GM12878 (cell line): Measurements from ENCODE around the gene MESD. TPM values are rescaled to one million over a fixed set of nuclear protein-coding genes. Genes with fewer than 3 reads are reported as not detected.

Source experiments
- ATAC-seq: fragments of 200-7000 bp; cut with Tn5 transposase; 3 replicates; pipeline ENCODE4 v1.9.1; 2020; ENCODE audit warnings: mild to moderate bottlenecking, moderate library complexity
- BruUV-seq: library from RNA; stranded (reverse); fragments of 400-500 nt; replicated peaks from 2 replicates; lab custom pipeline; 2021; lab: Mats Ljungman, UMichigan
- CTCF ChIA-PET: fragments of 300-600 bp; sonication (Branson Sonifier 250); formaldehyde crosslinking; extraction: SDS; loops from one replicate; lab custom pipeline; 2021; ENCODE audit warnings: inconsistent platforms; lab: Yijun Ruan, JAX
- POLR2A ChIA-PET: fragments of 350-600 bp; formaldehyde crosslinking; extraction: SDS; loops from one replicate; lab custom pipeline; 2021; ENCODE audit warnings: inconsistent platforms; lab: Charles Lee
- RAD21 ChIA-PET: fragments of 300-600 bp; sonication (Branson Sonifier 250); formaldehyde crosslinking; loops from one replicate; lab custom pipeline; 2023; ENCODE audit warnings: antibody characterized with exemption; ENCODE audit not compliant: unreplicated experiment; lab: Charles Lee
- SMC1A ChIA-PET: fragments of 300-600 bp; sonication (Branson Sonifier 250); formaldehyde crosslinking; loops from one replicate; lab custom pipeline; 2023; ENCODE audit not compliant: unreplicated experiment, uncharacterized antibody; lab: Charles Lee
- DNase-seq: peaks from one replicate; pipeline ENCODE4 v3.0.0-alpha.2; 2011; ENCODE audit warnings: low read depth, low spot score
- FAIRE-seq: peaks from 3 replicates; lab custom pipeline; 2011; peaks lifted over from hg19 to GRCh38; lab: Jason Lieb, UNC
- H2AFZ ChIP-seq: 2 replicates; pipeline ENCODE4 v1.6.0; 2011; ENCODE audit warnings: low read depth, low read length, control low read depth; ENCODE audit not compliant: control insufficient read depth
- H3K27ac ChIP-seq: 2 replicates; pipeline ENCODE4 v1.5.1; 2011; ENCODE audit warnings: control low read depth; ENCODE audit not compliant: control insufficient read depth, insufficient read depth
- H3K27me3 ChIP-seq, 2 experiments: replicated peaks in 1 of 2; 2 replicates each; pipeline versions ENCODE4 v1.6.0 to v1.6.1; 2011; ENCODE audit warnings: low read length in 1 of 2; ENCODE audit not compliant: control insufficient read depth in 2 of 2, insufficient read depth in 2 of 2
- H3K36me3 ChIP-seq, 2 experiments: 2 replicates each; pipeline ENCODE4 v1.5.1; 2011; ENCODE audit warnings: low read length in 1 of 2; ENCODE audit not compliant: control insufficient read depth in 2 of 2, insufficient read depth in 2 of 2
- H3K4me1 ChIP-seq: 2 replicates; pipeline ENCODE4 v1.6.1; 2011; ENCODE audit warnings: mild to moderate bottlenecking, low read length, moderate library complexity, mixed read lengths; ENCODE audit not compliant: control insufficient read depth, insufficient read depth
- H3K4me2 ChIP-seq: 2 replicates; pipeline ENCODE4 v1.6.0; 2011; ENCODE audit warnings: control low read depth; ENCODE audit not compliant: control insufficient read depth, insufficient read depth
- H3K4me3 ChIP-seq: fragments of 200-600 bp; sonication (generic); 2 replicates; pipeline ENCODE4 v1.5.1; 2016
- H3K79me2 ChIP-seq: 2 replicates; pipeline ENCODE4 v1.6.0; 2011; ENCODE audit warnings: low read length; ENCODE audit not compliant: control insufficient read depth, insufficient read depth
- H3K9ac ChIP-seq: 2 replicates; pipeline ENCODE4 v1.8.0; 2011; ENCODE audit warnings: low read length, control low read depth, mixed read lengths; ENCODE audit not compliant: control insufficient read depth, insufficient read depth
- H3K9me3 ChIP-seq: replicated peaks from 3 replicates; pipeline ENCODE4 v1.5.1; 2011; ENCODE audit warnings: mild to moderate bottlenecking, low read length; ENCODE audit not compliant: control insufficient read depth, insufficient read depth
- H4K20me1 ChIP-seq: 2 replicates; pipeline ENCODE4 v1.6.0; 2011; ENCODE audit not compliant: control insufficient read depth, insufficient read depth
- CREM ChIP-seq: IDR thresholded peaks from 2 replicates; pipeline ENCODE4 v1.6.1; 2014; ENCODE audit warnings: antibody characterized with exemption, low read depth
- KLF5 ChIP-seq: fragments of 450-650 bp; IDR thresholded peaks from 2 replicates; pipeline ENCODE4 v1.6.1; 2014; ENCODE audit warnings: mild to moderate bottlenecking; ENCODE audit not compliant: partially characterized antibody
- POLR2AphosphoS5 ChIP-seq: IDR thresholded peaks from 2 replicates; pipeline ENCODE4 v1.6.1; 2011; ENCODE audit warnings: mild to moderate bottlenecking, low read length, inconsistent platforms
- RELA ChIP-seq: fragments of 450-650 bp; IDR thresholded peaks from 2 replicates; pipeline ENCODE4 v1.8.0; 2014; ENCODE audit warnings: borderline replicate concordance; ENCODE audit not compliant: partially characterized antibody
- SUZ12 ChIP-seq: fragments of 200-600 bp; sonication (generic); IDR thresholded peaks from one replicate; pipeline ENCODE4 v1.6.1; 2018; ENCODE audit warnings: antibody characterized with exemption, mild to moderate bottlenecking; ENCODE audit not compliant: unreplicated experiment
- ZNF274 ChIP-seq: IDR thresholded peaks from one replicate; pipeline ENCODE4 v1.8.0; 2011; ENCODE audit not compliant: insufficient read length, insufficient read depth
- WGBS: methylation state at CpG from one replicate; pipeline ENCODE4 v1.1.6; 2016; ENCODE audit warnings: low lambda C conversion rate; ENCODE audit not compliant: insufficient replicate concordance, insufficient coverage; ENCODE audit errors: missing lambda C conversion rate; 5-methylcytosine and 5-hydroxymethylcytosine counted together
- in situ Hi-C: fragments of 300-500 bp; cut with MboI; formaldehyde crosslinking; loops from 9 replicates; pipeline ENCODE4 v1.14.3; 2018; ENCODE audit warnings: mixed read lengths
- intact Hi-C: fragments of 100-400 bp; cut with micrococcal nuclease; formaldehyde crosslinking; loops from one replicate; pipeline ENCODE4 v1.14.2; 2022; ENCODE audit not compliant: unreplicated experiment
- polyA plus RNA-seq, 11 experiments: library from polyadenylated mRNA; depleted of rRNA in 4 of 11; unstranded in 6 of 11; stranded (reverse) in 5 of 11; fragments of >200 nt; fragmentation: Nextera tagmentation in 4 of 11; fragmentation: Illumina TruSeq in 1 of 11; extraction: Ambion mirVana in 4 of 11; extraction: Trizol in 1 of 11; gene quantifications; 1 replicate in 1 of 11; 2 replicates in 10 of 11; pipeline versions ENCODE4 v1.2.1 to v1.2.3, GENCODE V29; 2011 to 2016; ENCODE audit warnings: inconsistent platforms in 2 of 11, missing spikeins in 2 of 11, low read depth in 1 of 11
- total RNA-seq, 4 experiments: library from RNA; depleted of rRNA in 3 of 4; stranded (reverse); fragments of >200 nt in 3 of 4; fragmentation: Illumina TruSeq in 1 of 4; extraction: Trizol in 1 of 4; gene quantifications; 2 replicates each; pipeline versions ENCODE4 v1.2.1 to v1.2.3, GENCODE V29; 2013 to 2021
- TF ChIP-seq, protein P1 (sequence below): fragments of 450-650 bp; IDR thresholded peaks from 2 replicates; pipeline ENCODE4 v1.6.1; 2017; ENCODE audit warnings: low read depth, mild to moderate bottlenecking, moderate library complexity

MESD gene
- total and polyA plus RNA-seq, 10 of the 15 experiments (the other 5 are each of a cell fraction or from before 2014, with no cell fraction given): 10.2 to 39.8 (median 20.9) TPM

GRCh38 chr15:80926126-80926525, 63.5 kb downstream of the MESD start:
- DNase-seq (no peak), ATAC-seq (no peak)
- Histone ChIP-seq H3K27ac (no peak overlapping the region), H3K9ac (no peak overlapping the region), H3K36me3 (no peaks in the 10 kb centered on the region), H3K4me2 (no peak overlapping the region), H2AFZ (no peak overlapping the region), H3K4me3 (no peak overlapping the region), H3K79me2 (no peaks in the 10 kb centered on the region)
- in situ Hi-C loops (no loop called here), intact Hi-C loops (no loop called here)
- BruUV-seq: no TSS peak
- ChIA-PET SMC1A (no interaction called here), CTCF (no interaction called here), RAD21 (no interaction called here)
- WGBS: 54% methylated on average over 3 of the region's 3 CpGs
- TF ChIP-seq, protein P1, sequence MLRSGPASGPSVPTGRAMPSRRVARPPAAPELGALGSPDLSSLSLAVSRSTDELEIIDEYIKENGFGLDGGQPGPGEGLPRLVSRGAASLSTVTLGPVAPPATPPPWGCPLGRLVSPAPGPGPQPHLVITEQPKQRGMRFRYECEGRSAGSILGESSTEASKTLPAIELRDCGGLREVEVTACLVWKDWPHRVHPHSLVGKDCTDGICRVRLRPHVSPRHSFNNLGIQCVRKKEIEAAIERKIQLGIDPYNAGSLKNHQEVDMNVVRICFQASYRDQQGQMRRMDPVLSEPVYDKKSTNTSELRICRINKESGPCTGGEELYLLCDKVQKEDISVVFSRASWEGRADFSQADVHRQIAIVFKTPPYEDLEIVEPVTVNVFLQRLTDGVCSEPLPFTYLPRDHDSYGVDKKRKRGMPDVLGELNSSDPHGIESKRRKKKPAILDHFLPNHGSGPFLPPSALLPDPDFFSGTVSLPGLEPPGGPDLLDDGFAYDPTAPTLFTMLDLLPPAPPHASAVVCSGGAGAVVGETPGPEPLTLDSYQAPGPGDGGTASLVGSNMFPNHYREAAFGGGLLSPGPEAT: no peak
- TF ChIP-seq KLF5: no peak
- no peak for TF ChIP-seq CREM
- no peak for TF ChIP-seq ZNF274
- TF ChIP-seq POLR2AphosphoS5: no peak
- no peak for TF ChIP-seq RELA
- no peak for TF ChIP-seq SUZ12
- TF ChIP-seq, all 136 proteins: peak for 0
- H3K4me1 ChIP-seq: no peaks in the 10 kb centered on the region
- POLR2A ChIA-PET: no interaction called here
- no peaks in the 10 kb centered on the region for H3K9me3 ChIP-seq
- peaks cover 0 to 1% of the 10 kb centered on the region in 2 experiments; a peak in 2 of 4 replicates for H3K27me3 ChIP-seq
- no peak for FAIRE-seq
- H4K20me1 ChIP-seq: no peaks in the 10 kb centered on the region
